ENCODE measurements around the gene REC114. TPM values are rescaled to one million over a fixed set of nuclear protein-coding genes. Genes with fewer than 3 reads are reported as not detected.

The REC114 gene
- total and polyA plus RNA-seq, 2 of the 8 experiments (the other 6 are each of a cell fraction or from before 2014, with no cell fraction given): 0.12 TPM; not detected in 1

- TF ChIP-seq CHD7 (IDR thresholded peaks at IDR 0.05; ENCODE audit: insufficient replicate concordance, low read length) (no peak), RAD21 (IDR thresholded peaks at IDR 0.05 in 1 of 2, conservative IDR thresholded peaks at IDR 0.05 in 1 of 2; ENCODE audit: low read depth in 2 of 2, low read length in 2 of 2) (no peak), RBBP5 (IDR thresholded peaks at IDR 0.05; ENCODE audit: borderline replicate concordance, low read depth, low read length) (no peak), EZH2 (IDR thresholded peaks at IDR 0.05; ENCODE audit: low read depth, low read length, severe bottlenecking) (no peak), SIN3A (conservative IDR thresholded peaks at IDR 0.05 in 1 of 2, IDR thresholded peaks at IDR 0.05 in 1 of 2; ENCODE audit: low read depth in 1 of 2, low read length in 2 of 2) (no peak)
Measured at GRCh38 chr15:73578026-73578425, 135.1 kb downstream of the REC114 start (continued).
